COLO829 (cell line): Measurements from ENCODE around the gene ACSL1.
"Not testable (repeated sequence)": the region's sequence is repeated elsewhere in the genome, so short reads cannot be mapped to it uniquely, and the experiment has no call there.

Experiments
- DNase-seq: peaks from one replicate; pipeline ENCODE4 v3.0.0; 2012; ENCODE audit warnings: low spot score

ACSL1 gene

GRCh38 chr4:184752496-184753275, 73.1 kb downstream of the ACSL1 start:
- no peak for DNase-seq

- DNase-seq: no peak
Measured at GRCh38 chr4:184751585-184751956, 74.2 kb downstream of the ACSL1 start.

GRCh38 chr4:184750926-184751584, 74.7 kb downstream of the ACSL1 start:
- no peak for DNase-seq

GRCh38 chr4:184748251-184748652, 77.5 kb downstream of the ACSL1 start:
- no peak for DNase-seq

- DNase-seq: no peak
Measured at GRCh38 chr4:184747034-184747830, 78.5 kb downstream of the ACSL1 start.

GRCh38 chr4:184745831-184746795, 79.7 kb downstream of the ACSL1 start:
- DNase-seq: peak; percentile 90

- DNase-seq: no peak
Measured at GRCh38 chr4:184744236-184744635, 81.5 kb downstream of the ACSL1 start.

- no peak for DNase-seq
Measured at GRCh38 chr4:184743650-184744049, 82.1 kb downstream of the ACSL1 start.

GRCh38 chr4:184741651-184742050, 84.1 kb downstream of the ACSL1 start:
- DNase-seq: not testable (repeated sequence)

- DNase-seq: no peak
Measured at GRCh38 chr4:184740980-184741391, 84.8 kb downstream of the ACSL1 start.

GRCh38 chr4:184739575-184739974, 86.2 kb downstream of the ACSL1 start:
- DNase-seq: not testable (repeated sequence)

- DNase-seq: no peak
Measured at GRCh38 chr4:184734758-184735157, 91.0 kb downstream of the ACSL1 start.

GRCh38 chr4:184733654-184734524, 91.9 kb downstream of the ACSL1 start, which contains the start of gene CENPU:
TSS of gene CENPU (minus strand) at chr4:184734096. CDS start at chr4:184734062, 34 bp downstream.
- peak; percentile 99 for DNase-seq

- DNase-seq: no peak
Measured at GRCh38 chr4:184732126-184732525, 93.6 kb downstream of the ACSL1 start.

- no peak for DNase-seq
Measured at GRCh38 chr4:184731056-184731455, 94.7 kb downstream of the ACSL1 start.

- no peak for DNase-seq
Measured at GRCh38 chr4:184729946-184730345, 95.8 kb downstream of the ACSL1 start.

GRCh38 chr4:184728858-184729257, 96.9 kb downstream of the ACSL1 start:
- DNase-seq: peak; percentile 84

- no peak for DNase-seq
Measured at GRCh38 chr4:184727430-184727829, 98.3 kb downstream of the ACSL1 start.

- no peak for DNase-seq
Measured at GRCh38 chr4:184722798-184723197, 103.0 kb downstream of the ACSL1 start.

- no peak for DNase-seq
Measured at GRCh38 chr4:184721254-184721653, 104.5 kb downstream of the ACSL1 start.
